HepG2 (cell line): ENCODE measurements around the gene DHTKD1. TPM values are rescaled to one million over a fixed set of nuclear protein-coding genes. Genes with fewer than 3 reads are reported as not detected.

Experiments
- DMAP1 ChIP-seq: IDR thresholded peaks from 2 replicates; pipeline ENCODE4 v1.6.1; 2016
- E2F1 ChIP-seq: sonication (generic); formaldehyde crosslinking; IDR thresholded peaks from 2 replicates; pipeline ENCODE4 v1.5.0; 2020; ENCODE audit warnings: missing genetic modification reagents
- ELF3 ChIP-seq: IDR thresholded peaks from 2 replicates; pipeline ENCODE4 v1.6.1; 2016; ENCODE audit warnings: missing genetic modification reagents, missing compliant biosample characterization
- EP300 ChIP-seq, 3 experiments: sonication (generic) in 1 of 3; formaldehyde crosslinking in 1 of 3; IDR thresholded peaks; 2 replicates each; pipeline versions ENCODE4 v1.5.1 to v1.6.1; 2011 to 2020; ENCODE audit warnings: low read depth in 2 of 3, low read length in 2 of 3, borderline replicate concordance in 1 of 3, improper control_type of control experiment in 1 of 3, mild to moderate bottlenecking in 1 of 3, missing genetic modification reagents in 1 of 3, moderate library complexity in 1 of 3
- HOXA3 ChIP-seq: sonication (generic); formaldehyde crosslinking; IDR thresholded peaks from 2 replicates; pipeline ENCODE4 v1.5.0; 2020; ENCODE audit warnings: missing genetic modification reagents
- MBNL3 ChIP-seq: fragments of 250-450 bp; sonication (Bioruptor Pico); conservative IDR thresholded peaks from 2 replicates; pipeline ENCODE4 v1.8.0; 2022; ENCODE audit warnings: mild to moderate bottlenecking, inconsistent platforms
- MTA1 ChIP-seq: sonication (generic); formaldehyde crosslinking; IDR thresholded peaks from 2 replicates; pipeline ENCODE4 v1.4.0; 2020; ENCODE audit warnings: missing genetic modification reagents, mild to moderate bottlenecking, borderline replicate concordance
- MTF1 ChIP-seq: sonication (generic); formaldehyde crosslinking; IDR thresholded peaks from 2 replicates; pipeline ENCODE4 v1.5.0; 2020; ENCODE audit warnings: missing genetic modification reagents
- MXD1 ChIP-seq: sonication (generic); formaldehyde crosslinking; IDR thresholded peaks from 2 replicates; pipeline ENCODE4 v1.4.0; 2020; ENCODE audit warnings: mild to moderate bottlenecking, missing genetic modification reagents
- PHF21A ChIP-seq: sonication (generic); formaldehyde crosslinking; IDR thresholded peaks from 2 replicates; pipeline ENCODE4 v1.5.0; 2020; ENCODE audit warnings: mild to moderate bottlenecking, missing genetic modification reagents
- PHF8 ChIP-seq: sonication (generic); formaldehyde crosslinking; IDR thresholded peaks from 2 replicates; pipeline ENCODE4 v1.5.0; 2020; ENCODE audit warnings: missing genetic modification reagents
- SNAI1 ChIP-seq: sonication (generic); formaldehyde crosslinking; IDR thresholded peaks from 2 replicates; pipeline ENCODE4 v1.5.0; 2020; ENCODE audit warnings: mild to moderate bottlenecking, missing genetic modification reagents, borderline replicate concordance
- SRSF9 ChIP-seq: fragments of 200-400 bp; formaldehyde crosslinking; IDR thresholded peaks from 2 replicates; pipeline ENCODE4 v1.6.1; 2018; ENCODE audit warnings: borderline replicate concordance, mild to moderate bottlenecking, low read depth, low read length; ENCODE audit not compliant: insufficient read depth, poor library complexity, severe bottlenecking
- TBX3 ChIP-seq: fragments of 450-650 bp; IDR thresholded peaks from 2 replicates; pipeline ENCODE4 v1.6.1; 2017; ENCODE audit warnings: antibody characterized with exemption, mild to moderate bottlenecking, inconsistent platforms, borderline replicate concordance
- ZNF263 ChIP-seq: sonication (generic); formaldehyde crosslinking; IDR thresholded peaks from 2 replicates; pipeline ENCODE4 v1.4.0; 2020; ENCODE audit warnings: missing genetic modification reagents
- ZNF431 ChIP-seq: sonication (generic); formaldehyde crosslinking; IDR thresholded peaks from 2 replicates; pipeline ENCODE4 v1.9.0; 2022; ENCODE audit warnings: missing genetic modification reagents, low read depth, mild to moderate bottlenecking, borderline replicate concordance
- ZNF704 ChIP-seq: sonication (generic); formaldehyde crosslinking; IDR thresholded peaks from 2 replicates; pipeline ENCODE4 v1.8.1; 2023; ENCODE audit warnings: mild to moderate bottlenecking, inconsistent platforms, moderate library complexity, missing genetic modification reagents, borderline replicate concordance
- ZSCAN31 ChIP-seq: sonication (generic); formaldehyde crosslinking; IDR thresholded peaks from 2 replicates; pipeline ENCODE4 v1.5.0; 2020; ENCODE audit warnings: low read depth, mild to moderate bottlenecking, missing genetic modification reagents
- polyA plus RNA-seq, 8 experiments: library from polyadenylated mRNA; depleted of rRNA in 3 of 8; stranded (reverse) in 7 of 8; unstranded in 1 of 8; fragments of >200 nt; fragmentation: Illumina TruSeq in 4 of 8; extraction: Trizol in 4 of 8; gene quantifications; 2 replicates each; pipeline versions ENCODE4 v1.2.1 to v1.2.3, GENCODE V29; 2011 to 2016; ENCODE audit warnings: low read depth in 4 of 8, missing spikeins in 1 of 8, mixed read lengths in 1 of 8; ENCODE audit not compliant: insufficient read depth in 1 of 8
- total RNA-seq, 5 experiments: library from RNA; depleted of rRNA; stranded (reverse); fragments of >200 nt; fragmentation: Illumina TruSeq; extraction: Trizol; gene quantifications; 2 replicates each; pipeline ENCODE4 v1.2.3, GENCODE V29; 2016; ENCODE audit warnings: low read depth in 1 of 5
- TF ChIP-seq, protein P1 (sequence below): sonication (generic); formaldehyde crosslinking; IDR thresholded peaks from 2 replicates; pipeline ENCODE4 v1.5.0; 2020; ENCODE audit warnings: mild to moderate bottlenecking, missing genetic modification reagents, moderate library complexity
- TF ChIP-seq, protein P2 (sequence below): IDR thresholded peaks from 2 replicates; pipeline ENCODE4 v1.6.1; 2012; ENCODE audit warnings: low read length, improper control_type of control experiment

Gene DHTKD1
- total and polyA plus RNA-seq, 2 of the 13 experiments (the other 11 are each of a cell fraction or from before 2014, with no cell fraction given): 9.6 to 14.1 TPM

DNA sequence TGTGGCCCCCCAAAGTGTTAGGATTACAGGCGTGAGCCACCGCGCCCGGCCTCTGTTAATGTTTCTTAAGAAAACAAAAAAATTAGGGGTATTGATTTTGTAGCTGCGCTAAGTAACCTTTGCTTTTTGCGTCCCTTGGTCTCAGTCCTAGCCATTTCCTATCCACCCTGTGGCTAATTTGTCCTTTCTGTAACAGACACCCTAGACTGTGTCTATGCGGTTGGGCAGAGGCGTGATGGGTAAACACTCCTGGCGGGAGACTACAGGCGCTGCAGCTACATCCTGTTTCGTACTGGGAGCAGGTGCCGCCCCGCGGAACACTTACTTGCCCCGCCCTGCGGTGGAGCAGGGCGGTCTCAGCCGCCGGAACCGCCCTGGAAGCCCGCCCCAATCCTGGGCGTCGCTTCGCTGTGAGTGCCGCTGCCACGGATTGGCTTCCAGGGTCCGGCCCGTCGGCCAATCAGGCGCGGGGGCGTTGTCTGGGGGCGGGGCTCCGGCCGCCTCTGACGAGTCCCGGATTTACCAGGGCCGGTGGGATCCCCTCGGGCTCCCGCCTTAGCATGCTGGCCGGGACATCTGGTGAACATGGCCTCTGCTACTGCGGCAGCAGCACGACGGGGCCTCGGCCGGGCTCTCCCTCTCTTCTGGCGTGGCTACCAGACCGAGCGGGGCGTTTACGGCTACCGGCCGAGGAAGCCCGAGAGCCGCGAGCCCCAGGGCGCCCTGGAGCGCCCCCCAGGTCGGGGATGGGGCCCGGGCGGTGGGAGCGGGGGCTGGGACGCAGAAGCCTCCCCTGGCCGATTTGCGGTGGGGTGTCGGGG lies at the start of gene DHTKD1 (continued):
- no peak for TF ChIP-seq MTA1 (CRISPR knock-in tag)
- TF ChIP-seq MXD1: peak; percentile 43; the same call in 1 of the 2 replicates
- TF ChIP-seq HOXA3 (CRISPR knock-in tag): peak; percentile 64
- TF ChIP-seq, protein P1, sequence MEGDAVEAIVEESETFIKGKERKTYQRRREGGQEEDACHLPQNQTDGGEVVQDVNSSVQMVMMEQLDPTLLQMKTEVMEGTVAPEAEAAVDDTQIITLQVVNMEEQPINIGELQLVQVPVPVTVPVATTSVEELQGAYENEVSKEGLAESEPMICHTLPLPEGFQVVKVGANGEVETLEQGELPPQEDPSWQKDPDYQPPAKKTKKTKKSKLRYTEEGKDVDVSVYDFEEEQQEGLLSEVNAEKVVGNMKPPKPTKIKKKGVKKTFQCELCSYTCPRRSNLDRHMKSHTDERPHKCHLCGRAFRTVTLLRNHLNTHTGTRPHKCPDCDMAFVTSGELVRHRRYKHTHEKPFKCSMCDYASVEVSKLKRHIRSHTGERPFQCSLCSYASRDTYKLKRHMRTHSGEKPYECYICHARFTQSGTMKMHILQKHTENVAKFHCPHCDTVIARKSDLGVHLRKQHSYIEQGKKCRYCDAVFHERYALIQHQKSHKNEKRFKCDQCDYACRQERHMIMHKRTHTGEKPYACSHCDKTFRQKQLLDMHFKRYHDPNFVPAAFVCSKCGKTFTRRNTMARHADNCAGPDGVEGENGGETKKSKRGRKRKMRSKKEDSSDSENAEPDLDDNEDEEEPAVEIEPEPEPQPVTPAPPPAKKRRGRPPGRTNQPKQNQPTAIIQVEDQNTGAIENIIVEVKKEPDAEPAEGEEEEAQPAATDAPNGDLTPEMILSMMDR (CRISPR knock-in tag): peak; percentile 43; the same call in 1 of the 2 replicates
- no peak for TF ChIP-seq SRSF9
- TF ChIP-seq E2F1: peak; percentile 67
- TF ChIP-seq SNAI1: no peak
- peak; percentile 57; the same call in 1 of the 2 replicates for TF ChIP-seq ZNF263 (CRISPR knock-in tag)
- no peak for TF ChIP-seq MBNL3 (CRISPR knock-in tag)
- peak; percentile 32; the same call in 1 of the 2 replicates for TF ChIP-seq DMAP1
- no peak for TF ChIP-seq ZSCAN31 (CRISPR knock-in tag)
- TF ChIP-seq EP300 (IDR thresholded peaks at IDR 0.05; ENCODE audit: low read depth in 2 of 2, low read length in 2 of 2): peak in 1 of 2 experiments; percentile 30; a peak in 1 of 4 replicates
- TF ChIP-seq EP300 (CRISPR knock-in tag; IDR thresholded peaks at IDR 0.05; ENCODE audit: borderline replicate concordance): no peak
- peak; percentile 82 for TF ChIP-seq PHF8
- 0 out of 2 replicates have a peak, but pooled peaks have one; percentile 26 for TF ChIP-seq ZNF431
- peak; percentile 92 for TF ChIP-seq ELF3 (CRISPR knock-in tag)
- TF ChIP-seq, protein P2, sequence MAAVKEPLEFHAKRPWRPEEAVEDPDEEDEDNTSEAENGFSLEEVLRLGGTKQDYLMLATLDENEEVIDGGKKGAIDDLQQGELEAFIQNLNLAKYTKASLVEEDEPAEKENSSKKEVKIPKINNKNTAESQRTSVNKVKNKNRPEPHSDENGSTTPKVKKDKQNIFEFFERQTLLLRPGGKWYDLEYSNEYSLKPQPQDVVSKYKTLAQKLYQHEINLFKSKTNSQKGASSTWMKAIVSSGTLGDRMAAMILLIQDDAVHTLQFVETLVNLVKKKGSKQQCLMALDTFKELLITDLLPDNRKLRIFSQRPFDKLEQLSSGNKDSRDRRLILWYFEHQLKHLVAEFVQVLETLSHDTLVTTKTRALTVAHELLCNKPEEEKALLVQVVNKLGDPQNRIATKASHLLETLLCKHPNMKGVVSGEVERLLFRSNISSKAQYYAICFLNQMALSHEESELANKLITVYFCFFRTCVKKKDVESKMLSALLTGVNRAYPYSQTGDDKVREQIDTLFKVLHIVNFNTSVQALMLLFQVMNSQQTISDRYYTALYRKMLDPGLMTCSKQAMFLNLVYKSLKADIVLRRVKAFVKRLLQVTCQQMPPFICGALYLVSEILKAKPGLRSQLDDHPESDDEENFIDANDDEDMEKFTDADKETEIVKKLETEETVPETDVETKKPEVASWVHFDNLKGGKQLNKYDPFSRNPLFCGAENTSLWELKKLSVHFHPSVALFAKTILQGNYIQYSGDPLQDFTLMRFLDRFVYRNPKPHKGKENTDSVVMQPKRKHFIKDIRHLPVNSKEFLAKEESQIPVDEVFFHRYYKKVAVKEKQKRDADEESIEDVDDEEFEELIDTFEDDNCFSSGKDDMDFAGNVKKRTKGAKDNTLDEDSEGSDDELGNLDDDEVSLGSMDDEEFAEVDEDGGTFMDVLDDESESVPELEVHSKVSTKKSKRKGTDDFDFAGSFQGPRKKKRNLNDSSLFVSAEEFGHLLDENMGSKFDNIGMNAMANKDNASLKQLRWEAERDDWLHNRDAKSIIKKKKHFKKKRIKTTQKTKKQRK: no peak
- 0 out of 2 replicates have a peak, but pooled peaks have one; percentile 37 for TF ChIP-seq ZNF704 (CRISPR knock-in tag)
- no peak for TF ChIP-seq MTF1 (CRISPR knock-in tag)
- TF ChIP-seq TBX3: peak; percentile 76; the same call in 1 of the 2 replicates
- TF ChIP-seq PHF21A: peak; percentile 42
